ENCODE measurements around the gene DNAI1.
A peak's percentile ranks its signal among the peaks of the same experiment; 100 is the strongest.

Gene DNAI1

DNA sequence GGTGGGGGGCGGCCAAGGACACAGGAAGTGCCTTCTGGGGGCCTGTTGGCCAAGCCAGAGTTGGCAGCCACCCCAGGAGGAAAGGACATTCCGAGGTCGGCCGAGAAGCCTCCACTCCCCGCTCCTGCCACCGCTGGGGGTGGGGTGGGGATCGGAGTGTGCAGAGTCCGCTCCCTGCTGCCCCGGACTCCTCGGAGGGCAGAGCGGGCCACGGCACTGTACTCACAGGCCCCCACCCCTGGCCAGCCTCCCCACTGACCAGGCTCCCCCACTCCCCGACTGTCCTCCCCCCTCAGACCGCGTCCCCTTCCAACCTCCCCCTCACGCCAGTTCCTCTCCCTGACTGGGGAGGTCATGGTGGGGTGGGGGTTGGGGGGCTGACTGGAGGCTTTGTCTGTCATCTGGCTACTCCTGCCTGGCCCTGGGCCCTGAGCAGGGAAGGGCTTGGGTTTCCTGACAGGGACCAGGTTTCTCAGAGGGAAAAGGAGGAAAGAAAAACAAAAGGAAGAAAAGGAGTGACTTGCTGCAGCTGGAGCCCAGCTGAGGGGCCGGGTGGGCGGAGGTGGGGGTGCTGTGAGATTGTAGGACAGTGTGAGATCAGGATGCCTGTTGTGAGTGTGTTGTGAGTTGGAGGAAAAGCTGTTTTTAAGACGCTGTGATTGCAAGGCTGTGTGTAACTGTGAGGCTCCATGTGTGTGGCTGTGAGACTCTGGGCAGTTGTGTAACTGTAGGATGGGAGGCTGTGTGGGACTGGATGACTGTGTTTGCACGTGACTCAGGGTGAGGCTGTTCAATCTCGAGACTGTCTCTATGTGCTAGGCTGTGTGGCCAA, 101.2 kb downstream of the DNAI1 start:
- peak; percentile 57 for DNase-seq (ENCODE audit: low spot score)

DNA sequence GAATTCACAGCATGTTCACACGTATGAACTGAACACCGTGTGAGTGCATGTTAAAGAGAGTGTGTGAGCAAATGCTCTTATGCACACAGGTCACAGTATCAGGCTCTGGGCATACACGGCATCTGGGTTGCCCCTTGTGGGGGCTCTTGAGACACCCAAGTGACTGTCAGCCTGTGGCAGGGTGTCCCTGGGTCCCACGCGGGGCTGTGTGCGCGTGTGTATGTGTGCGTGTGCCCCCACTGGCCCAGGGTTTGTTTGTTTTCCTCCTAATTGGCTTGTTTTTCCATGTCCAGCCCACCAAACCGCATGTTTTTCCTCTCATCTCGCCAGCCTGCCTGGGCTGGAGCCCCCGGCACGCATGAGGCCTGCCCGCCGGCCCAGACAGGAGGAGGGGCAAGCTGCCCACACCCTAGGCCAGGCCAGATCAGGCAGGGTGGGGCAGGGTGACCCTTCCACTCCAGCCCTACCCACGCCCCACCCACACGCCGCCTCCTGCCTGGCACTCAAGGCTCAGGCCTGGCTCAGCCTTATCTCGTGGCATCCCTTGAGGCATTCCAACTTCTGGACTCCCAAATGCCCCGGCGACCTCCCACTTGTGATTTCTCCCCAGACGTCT, 102.1 kb downstream of the DNAI1 start:
- DNase-seq (ENCODE audit: low spot score) = no peak

DNA sequence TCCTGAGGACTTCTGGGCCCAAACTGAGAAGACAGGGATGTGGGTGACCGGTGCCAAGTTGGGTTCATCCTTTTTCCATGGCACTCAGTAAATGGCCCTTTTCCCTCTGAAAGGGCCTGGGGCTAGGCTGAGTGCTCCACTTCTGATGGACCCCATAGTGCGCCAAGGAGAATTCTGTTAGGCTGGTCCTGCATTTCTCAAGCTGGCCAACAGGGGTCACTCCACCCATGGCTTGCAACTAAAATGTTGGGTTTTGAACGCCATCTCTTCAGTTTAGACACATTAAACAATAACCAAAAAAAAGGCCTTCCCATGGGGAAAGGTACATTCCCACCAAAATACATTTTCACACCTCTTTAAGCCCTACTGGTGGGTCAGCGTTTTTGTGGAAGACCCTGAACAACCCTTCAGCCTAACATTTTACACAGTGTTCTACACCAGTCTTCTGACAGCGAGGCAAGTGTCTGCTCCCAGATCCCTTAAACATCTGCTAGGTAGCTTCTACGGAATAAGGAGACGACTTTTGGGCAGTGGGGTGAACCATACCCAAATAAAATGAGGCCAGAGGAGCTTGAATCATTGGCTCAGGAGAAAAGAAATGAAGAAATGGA, 103.6 kb downstream of the DNAI1 start:
- DNase-seq (ENCODE audit: low spot score) = peak; percentile 77

DNA sequence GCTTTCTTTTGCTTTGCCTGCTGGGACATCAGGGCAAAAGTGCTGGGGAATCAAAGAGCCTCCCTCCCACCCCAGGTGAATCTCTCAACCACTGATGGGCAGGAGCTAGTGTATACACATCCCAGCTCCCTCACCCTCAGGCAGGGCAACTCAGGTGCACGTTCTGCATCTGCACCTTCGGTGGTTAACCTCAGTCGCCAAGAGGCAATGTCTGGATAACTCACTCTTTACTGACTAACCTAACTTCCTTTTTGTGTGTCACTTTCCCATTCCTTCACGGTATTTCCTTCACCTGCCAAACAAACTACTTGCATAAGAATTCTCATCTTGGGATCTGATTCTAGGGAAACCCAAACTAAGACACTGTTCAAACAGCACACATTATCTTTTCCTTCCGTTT, 104.7 kb downstream of the DNAI1 start:
- DNase-seq (ENCODE audit: low spot score) = no peak

DNA sequence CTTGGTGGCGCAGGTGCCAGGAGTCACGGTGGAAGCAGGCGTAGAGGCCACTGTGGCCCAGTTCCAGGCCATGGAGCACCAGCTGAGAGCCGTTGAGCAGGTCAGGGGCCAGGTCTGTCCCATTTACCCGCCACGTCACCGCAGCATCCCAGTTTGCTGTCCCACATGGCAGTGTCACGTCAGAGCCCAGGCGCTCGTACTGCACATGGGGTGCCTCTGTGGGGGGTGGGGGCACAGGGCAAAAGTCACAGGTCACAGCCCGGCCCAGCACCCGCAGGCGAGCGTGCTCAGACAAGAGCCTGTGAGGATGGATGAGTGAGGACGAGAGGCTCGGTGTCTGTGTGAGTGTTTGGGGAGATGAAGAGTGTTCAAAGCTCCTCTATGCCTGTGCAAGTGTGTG, 106.0 kb downstream of the DNAI1 start:
- no peak for DNase-seq (ENCODE audit: low spot score)

DNA sequence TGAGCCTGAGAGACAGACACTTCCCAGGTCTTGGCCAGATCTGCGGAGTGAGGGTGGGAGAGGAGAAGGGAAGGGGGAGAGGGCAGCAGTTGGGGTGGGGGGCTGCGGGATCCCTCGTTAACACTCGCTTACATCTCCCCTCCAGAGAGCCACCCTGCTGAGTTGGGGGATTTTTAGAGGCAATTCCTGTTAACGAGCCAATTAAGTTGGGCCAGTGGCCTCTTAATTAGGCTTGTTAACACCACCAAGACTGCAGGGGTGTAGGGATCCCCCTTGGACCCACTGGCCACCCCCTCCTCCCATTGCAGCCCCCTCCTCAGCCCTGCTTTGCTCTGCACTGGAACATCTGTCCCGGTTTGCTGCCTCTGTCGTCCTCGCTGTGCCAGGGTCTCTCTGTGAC, 107.3 kb downstream of the DNAI1 start:
- DNase-seq (ENCODE audit: low spot score) = no peak

DNA sequence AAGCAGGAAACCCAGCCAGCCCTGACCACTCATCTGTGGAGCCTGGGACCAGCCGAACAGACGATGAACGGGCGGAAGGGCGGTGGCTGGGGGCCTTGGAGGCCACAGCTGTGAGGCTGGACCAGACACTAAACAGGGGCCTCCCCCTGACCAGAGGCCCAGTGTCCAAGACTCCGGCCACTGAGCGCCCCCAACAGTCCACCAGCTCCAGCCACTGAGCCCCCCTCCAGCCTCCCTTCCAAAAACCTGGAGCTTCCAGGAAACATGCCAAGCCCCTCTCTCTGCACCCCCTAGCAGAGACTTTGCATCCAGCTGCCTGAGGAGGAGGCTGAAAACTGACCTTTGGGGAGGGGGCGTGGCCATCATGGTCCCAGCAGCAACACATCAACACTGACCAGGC, 107.7 kb downstream of the DNAI1 start:
- DNase-seq (ENCODE audit: low spot score) = no peak

DNA sequence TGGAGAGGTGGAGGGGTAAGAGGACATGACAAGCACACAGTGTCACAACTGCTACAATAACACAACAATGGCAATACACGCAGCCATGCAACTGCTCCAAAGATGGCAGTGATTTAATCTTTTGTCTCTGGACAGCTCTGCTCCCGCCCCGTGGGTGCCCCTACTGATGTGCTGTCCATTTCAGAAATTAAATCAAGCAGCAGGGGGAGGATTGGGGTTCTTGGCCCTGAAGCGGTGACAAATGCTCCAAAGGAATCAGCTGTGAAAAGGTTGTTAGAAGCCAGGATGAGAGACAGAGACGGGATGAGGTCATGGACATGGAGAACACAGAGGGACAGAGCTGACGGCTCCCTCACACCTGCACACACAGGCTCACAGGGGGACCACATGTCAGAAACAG, 108.4 kb downstream of the DNAI1 start:
- no peak for DNase-seq (ENCODE audit: low spot score)

DNA sequence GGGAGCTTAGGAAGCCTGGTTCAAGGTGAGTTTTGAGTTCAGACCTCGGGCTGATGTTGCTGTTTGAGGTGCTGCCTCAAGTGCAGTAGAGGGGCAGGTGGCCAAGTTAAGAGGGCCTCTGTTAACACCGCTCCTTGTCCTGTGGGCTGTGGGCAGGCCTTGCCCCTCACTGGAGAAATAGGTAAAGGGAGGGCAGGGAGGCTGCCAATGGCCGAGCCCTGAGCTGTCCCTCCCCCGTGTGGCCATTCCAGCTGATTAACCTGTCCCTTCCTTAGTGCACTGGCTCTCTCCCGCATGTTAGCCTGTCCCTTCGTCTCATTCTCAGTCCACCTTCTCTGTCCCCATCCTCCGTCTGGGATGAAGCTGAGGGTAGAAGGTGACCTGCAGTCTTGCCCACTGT, 109.5 kb downstream of the DNAI1 start:
- DNase-seq (ENCODE audit: low spot score) = no peak

DNA sequence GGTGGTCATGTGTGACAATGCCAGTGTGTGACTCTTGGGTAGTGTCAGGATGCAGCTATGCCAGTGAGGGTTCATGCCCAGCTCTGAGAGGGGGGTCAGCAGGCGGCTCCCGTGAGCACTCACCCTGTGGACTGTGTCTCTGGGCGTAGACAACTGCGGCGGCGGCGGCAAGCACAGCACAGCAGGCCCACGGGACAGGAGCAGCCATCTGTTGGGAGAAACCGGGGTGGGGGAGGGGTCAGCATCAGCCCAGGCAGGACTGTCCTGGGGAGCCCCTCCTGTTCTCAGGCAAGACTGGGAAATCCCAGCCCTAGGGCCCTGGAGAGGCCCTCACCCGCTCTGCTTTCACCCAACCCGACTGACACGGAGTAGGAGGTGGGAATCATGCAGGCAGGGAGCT, 110.2 kb downstream of the DNAI1 start:
- no peak for DNase-seq (ENCODE audit: low spot score)

DNA sequence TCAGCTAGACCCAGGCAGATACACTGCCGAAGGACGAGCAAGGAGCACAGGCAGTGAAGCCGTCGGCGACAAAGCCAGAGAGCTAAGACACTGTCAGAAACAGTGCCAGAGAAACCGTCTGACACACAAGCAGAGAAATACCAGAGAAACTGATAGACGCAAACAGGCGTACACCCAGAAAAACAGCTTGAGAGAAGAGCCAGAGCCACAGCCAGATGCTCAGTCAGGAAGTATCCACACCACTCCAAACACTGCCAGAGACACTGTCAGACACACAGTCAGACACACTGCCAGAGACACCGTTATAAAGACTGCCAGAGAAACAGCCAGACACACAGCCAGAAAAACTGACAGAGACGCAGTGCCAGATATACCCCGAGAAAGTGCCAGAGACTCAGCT, 111.8 kb downstream of the DNAI1 start:
- no peak for DNase-seq (ENCODE audit: low spot score)

Measured in iPS-NIHi11 (cell line).